ENCODE results near the gene EHMT1.

GRCh38 chr9:137676998-137677397, 58.2 kb downstream of the EHMT1 start:
- no peak for TF ChIP-seq JUNB (IDR thresholded peaks at IDR 0.05; ENCODE audit: unreplicated experiment)
- TF ChIP-seq, protein P1, sequence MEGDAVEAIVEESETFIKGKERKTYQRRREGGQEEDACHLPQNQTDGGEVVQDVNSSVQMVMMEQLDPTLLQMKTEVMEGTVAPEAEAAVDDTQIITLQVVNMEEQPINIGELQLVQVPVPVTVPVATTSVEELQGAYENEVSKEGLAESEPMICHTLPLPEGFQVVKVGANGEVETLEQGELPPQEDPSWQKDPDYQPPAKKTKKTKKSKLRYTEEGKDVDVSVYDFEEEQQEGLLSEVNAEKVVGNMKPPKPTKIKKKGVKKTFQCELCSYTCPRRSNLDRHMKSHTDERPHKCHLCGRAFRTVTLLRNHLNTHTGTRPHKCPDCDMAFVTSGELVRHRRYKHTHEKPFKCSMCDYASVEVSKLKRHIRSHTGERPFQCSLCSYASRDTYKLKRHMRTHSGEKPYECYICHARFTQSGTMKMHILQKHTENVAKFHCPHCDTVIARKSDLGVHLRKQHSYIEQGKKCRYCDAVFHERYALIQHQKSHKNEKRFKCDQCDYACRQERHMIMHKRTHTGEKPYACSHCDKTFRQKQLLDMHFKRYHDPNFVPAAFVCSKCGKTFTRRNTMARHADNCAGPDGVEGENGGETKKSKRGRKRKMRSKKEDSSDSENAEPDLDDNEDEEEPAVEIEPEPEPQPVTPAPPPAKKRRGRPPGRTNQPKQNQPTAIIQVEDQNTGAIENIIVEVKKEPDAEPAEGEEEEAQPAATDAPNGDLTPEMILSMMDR (conservative IDR thresholded peaks at IDR 0.05; ENCODE audit: low read depth in 2 of 2), result no peak
- TF ChIP-seq EZH2phosphoT487 (IDR thresholded peaks at IDR 0.05; ENCODE audit: unreplicated experiment), result no peak
